Measurements from ENCODE around the gene CLDN15.
"Not testable (repeated sequence)": the region's sequence is repeated elsewhere in the genome, so short reads cannot be mapped to it uniquely, and the experiment has no call there.

Gene CLDN15

DNA sequence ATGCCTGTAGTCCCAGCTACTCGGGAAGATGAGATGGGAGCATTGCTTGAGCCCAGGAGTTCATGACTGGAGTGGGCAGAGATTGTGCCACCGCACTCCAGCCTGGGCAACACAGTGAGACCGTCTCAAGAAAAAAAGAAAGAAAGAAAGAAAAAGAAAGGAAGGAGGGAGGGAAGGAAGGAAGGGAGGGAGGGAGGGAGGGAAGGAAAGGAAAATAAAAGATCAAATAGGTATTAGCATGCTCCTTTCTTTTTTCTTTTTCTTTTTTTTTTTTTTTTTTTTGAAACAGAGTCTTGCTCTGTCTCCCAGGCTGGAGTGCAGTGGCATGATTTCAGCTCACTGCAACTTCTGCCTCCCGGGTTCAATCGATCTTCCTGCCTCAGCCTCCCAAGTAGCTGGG, 15.6 kb upstream of the CLDN15 start:
- Mint-ChIP-seq H3K36me3 (peaks cover 41% of the 10 kb centered on the region), H3K4me1 (peaks cover 25% of the 10 kb centered on the region), H3K4me3 (peak overlapping the region; percentile 98)
- H3K9me3 Mint-ChIP-seq; H3K27ac Mint-ChIP-seq; ATAC-seq; DNase-seq (ENCODE audit: low spot score in 2 of 2): not testable (repeated sequence)

DNA sequence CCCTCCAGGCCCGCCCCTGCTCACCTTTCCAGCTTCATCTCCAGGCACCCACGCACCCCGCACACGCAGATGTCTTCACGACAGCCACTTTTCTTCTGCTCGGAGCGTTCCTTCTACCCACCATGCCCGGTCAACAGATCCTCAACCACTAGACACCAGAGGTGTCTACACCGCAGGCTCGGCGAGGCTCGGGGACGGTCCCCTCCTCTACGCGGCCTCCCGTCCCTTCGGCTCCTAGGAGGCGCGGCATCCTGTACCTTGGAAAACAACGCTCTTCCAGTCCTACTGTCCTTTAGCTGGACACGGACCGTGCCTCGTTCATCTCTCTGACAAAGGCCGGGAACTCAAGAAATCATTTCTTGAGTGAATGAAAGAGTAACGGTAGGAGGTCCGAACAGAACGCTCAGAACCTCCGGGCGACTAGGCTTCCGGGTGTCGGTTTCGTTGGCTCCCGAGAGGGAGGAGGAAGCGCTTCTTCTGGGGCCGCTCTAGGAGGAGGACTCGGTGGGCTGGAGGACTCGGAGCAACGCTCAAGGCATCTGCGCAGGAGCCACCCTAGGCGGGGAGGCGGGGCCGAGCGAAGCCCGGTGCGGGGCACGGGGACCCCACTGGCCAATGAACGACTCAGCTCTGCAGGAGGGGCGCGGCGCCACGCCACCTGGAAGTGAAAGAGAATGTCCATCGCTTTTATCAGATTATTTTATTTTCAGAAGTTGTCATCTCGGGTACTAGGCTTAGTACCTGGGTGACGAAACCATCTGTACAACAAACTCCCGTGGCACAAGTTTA, 14.5 kb upstream of the CLDN15 start:
- peak; percentile 97 to 100 for DNase-seq (ENCODE audit: low spot score in 2 of 2)
- Mint-ChIP-seq H3K4me3 (peak overlapping the region; percentile 98), H3K27ac (peak overlapping the region; percentile 97), H3K4me1 (peaks cover 35% of the 10 kb centered on the region), H3K9me3 (no peaks in the 10 kb centered on the region), H3K36me3 (peaks cover 52% of the 10 kb centered on the region)
- ATAC-seq, result peak; percentile 99

GRCh38 chr7:101250324-101250723, 12.7 kb upstream of the CLDN15 start:
- no peaks in the 10 kb centered on the region for H3K9me3 Mint-ChIP-seq
- ATAC-seq (peak; percentile 2), DNase-seq (ENCODE audit: low spot score in 2 of 2) (no peak)
- H3K36me3 Mint-ChIP-seq, result peaks cover 63% of the 10 kb centered on the region
- H3K27ac Mint-ChIP-seq, result peak overlapping the region; percentile 97
- peak overlapping the region; percentile 98 for H3K4me3 Mint-ChIP-seq
- H3K4me1 Mint-ChIP-seq, result peaks cover 41% of the 10 kb centered on the region

- Mint-ChIP-seq H3K27ac (no peak overlapping the region), H3K4me1 (peaks cover 54% of the 10 kb centered on the region), H3K4me3 (no peak overlapping the region), H3K9me3 (no peaks in the 10 kb centered on the region), H3K36me3 (peaks cover 74% of the 10 kb centered on the region)
- DNase-seq (ENCODE audit: low spot score in 2 of 2) (no peak), ATAC-seq (no peak)
Measured at GRCh38 chr7:101248276-101248675, 10.7 kb upstream of the CLDN15 start.

- Mint-ChIP-seq H3K4me1 (peaks cover 44% of the 10 kb centered on the region), H3K27ac (peak overlapping the region; percentile 97), H3K36me3 (peaks cover 75% of the 10 kb centered on the region), H3K4me3 (peak overlapping the region; percentile 94), H3K9me3 (no peaks in the 10 kb centered on the region)
- DNase-seq (ENCODE audit: low spot score in 2 of 2) (no peak), ATAC-seq (no peak)
Measured at GRCh38 chr7:101245147-101245668, 7.6 kb upstream of the CLDN15 start.

DNA sequence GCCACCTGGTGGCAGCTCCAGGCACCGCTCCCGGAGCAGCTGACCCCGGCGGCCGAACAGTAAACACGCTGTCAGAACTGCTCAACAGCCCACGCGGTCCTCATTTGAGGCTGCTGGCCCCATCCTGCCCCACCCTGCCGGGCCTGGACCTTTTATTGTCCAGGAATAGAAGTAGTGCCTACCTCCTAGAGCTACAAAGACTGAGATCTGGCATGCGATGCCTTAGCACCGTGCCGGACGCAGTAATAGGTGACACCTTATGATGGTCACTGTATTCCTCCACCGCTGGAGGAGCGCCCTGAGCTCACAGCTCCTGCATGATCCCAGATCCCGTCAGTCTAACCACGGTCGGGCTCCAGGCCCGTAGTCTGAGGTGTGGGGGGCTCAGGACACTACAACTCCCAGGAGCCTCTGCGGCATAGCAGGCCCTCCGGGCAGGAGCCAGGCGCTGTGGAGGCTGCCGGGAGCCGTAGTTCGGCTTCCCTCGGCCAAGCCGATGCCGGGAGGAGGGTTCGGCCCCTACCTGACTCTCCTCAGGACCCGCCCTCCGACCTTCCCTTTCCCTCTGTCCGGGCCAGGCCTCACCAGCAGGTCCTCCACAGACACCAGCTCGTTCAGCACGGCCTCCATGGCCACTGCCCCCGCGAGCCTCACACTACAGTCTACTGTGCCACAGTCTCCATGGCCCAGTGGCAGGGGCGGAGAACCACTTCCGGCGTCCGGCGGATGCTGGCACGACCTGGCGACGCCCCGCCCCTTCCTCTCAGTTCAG, 7.0 kb upstream of the CLDN15 start, which contains the start of gene FIS1:
Gene FIS1, minus strand, starts transcription at position 707 of the 772 bp plus-strand sequence. Its CDS starts 77 bp downstream, at position 630.
- peak; percentile 97 for ATAC-seq
- H3K4me1 Mint-ChIP-seq, result peaks cover 39% of the 10 kb centered on the region
- H3K36me3 Mint-ChIP-seq, result peaks cover 75% of the 10 kb centered on the region

DNA sequence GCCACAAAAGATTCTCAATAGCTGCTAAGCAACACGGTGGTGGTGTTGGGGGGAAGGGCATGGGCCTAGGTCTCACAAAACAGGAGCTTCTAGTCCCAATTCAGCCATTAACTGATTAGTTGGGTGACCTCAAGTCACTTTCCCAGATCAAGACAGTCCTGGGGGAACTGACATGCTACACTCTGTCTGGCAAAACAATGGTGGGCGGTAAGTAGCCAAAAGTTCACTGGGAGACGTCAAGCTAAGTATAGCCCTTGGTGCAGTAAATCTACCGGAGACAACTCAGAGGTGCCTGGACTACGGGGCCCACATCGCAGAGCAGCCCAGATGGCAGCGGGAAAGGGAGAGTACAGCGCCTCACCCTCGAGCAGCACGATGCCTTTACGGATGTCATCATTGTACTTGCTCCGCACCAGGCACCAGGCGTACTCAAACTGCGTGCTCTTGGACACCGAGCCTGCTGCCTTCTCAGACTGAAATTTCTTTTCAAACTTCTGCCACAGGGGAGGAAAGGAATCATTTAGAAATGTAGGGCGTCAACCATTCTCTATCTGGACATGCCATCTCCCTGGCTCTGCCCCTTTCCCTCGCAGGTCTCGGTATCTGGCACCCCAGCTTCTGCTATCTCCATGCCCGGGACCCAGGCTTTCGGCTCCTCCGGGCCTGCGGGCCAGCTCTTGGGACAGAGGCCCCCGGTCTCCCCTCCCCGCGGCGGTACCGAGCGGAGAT, 6.2 kb upstream of the CLDN15 start:
- no peak for ATAC-seq
- H3K27ac Mint-ChIP-seq, result peak overlapping the region; percentile 97
- H3K4me3 Mint-ChIP-seq, result peak overlapping the region; percentile 94
- DNase-seq (ENCODE audit: low spot score in 2 of 2), result no peak
- H3K4me1 Mint-ChIP-seq, result peaks cover 39% of the 10 kb centered on the region
- H3K9me3 Mint-ChIP-seq, result no peaks in the 10 kb centered on the region
- H3K36me3 Mint-ChIP-seq, result peaks cover 75% of the 10 kb centered on the region

More for the DNA sequence above, 7.0 kb upstream of the CLDN15 start, which contains the start of gene FIS1:
- Mint-ChIP-seq H3K27ac (peak within 1 kb of the TSS; percentile 97), H3K4me3 (peak within 1 kb of the TSS; percentile 94), H3K9me3 (no peaks in the 10 kb centered on the region)
- peak; percentile 90 to 97 for DNase-seq (ENCODE audit: low spot score in 2 of 2)

GRCh38 chr7:101241443-101242349, 4.1 kb upstream of the CLDN15 start:
- H3K36me3 Mint-ChIP-seq, result peaks cover 64% of the 10 kb centered on the region
- no peak overlapping the region for H3K27ac Mint-ChIP-seq
- DNase-seq (ENCODE audit: low spot score in 2 of 2) (no peak), ATAC-seq (no peak)
- peaks cover 32% of the 10 kb centered on the region for H3K4me1 Mint-ChIP-seq
- H3K4me3 Mint-ChIP-seq, result no peak overlapping the region
- H3K9me3 Mint-ChIP-seq, result no peaks in the 10 kb centered on the region

- DNase-seq (ENCODE audit: low spot score in 2 of 2), result no peak
- peaks cover 63% of the 10 kb centered on the region for H3K36me3 Mint-ChIP-seq
- H3K4me1 Mint-ChIP-seq, result peaks cover 32% of the 10 kb centered on the region
- no peak overlapping the region for H3K4me3 Mint-ChIP-seq
- no peaks in the 10 kb centered on the region for H3K9me3 Mint-ChIP-seq
- H3K27ac Mint-ChIP-seq, result peak overlapping the region; percentile 65
- ATAC-seq, result no peak
Measured at GRCh38 chr7:101241015-101241363, 3.4 kb upstream of the CLDN15 start.

GRCh38 chr7:101240226-101241014, 2.8 kb upstream of the CLDN15 start:
- Mint-ChIP-seq H3K4me1 (peaks cover 27% of the 10 kb centered on the region), H3K27ac (peak overlapping the region; percentile 65), H3K9me3 (no peaks in the 10 kb centered on the region), H3K36me3 (peaks cover 57% of the 10 kb centered on the region), H3K4me3 (no peak overlapping the region)
- DNase-seq (ENCODE audit: low spot score in 2 of 2), result no peak
- no peak for ATAC-seq

DNA sequence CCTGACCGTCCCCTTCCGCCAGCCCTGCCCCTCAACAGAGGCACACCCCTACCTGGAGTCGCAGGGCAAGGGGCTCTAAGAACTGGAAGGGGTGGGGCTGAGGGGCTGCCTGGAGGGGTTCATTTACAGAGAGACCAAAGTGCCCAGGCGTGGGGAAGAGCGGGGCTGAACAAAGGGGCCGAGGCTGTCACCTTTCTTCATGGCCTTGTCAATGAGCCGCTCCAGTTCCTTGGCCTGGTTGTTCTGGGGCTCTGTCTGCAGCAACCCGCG, 2.3 kb upstream of the CLDN15 start:
- ATAC-seq (no peak), DNase-seq (ENCODE audit: low spot score in 2 of 2) (no peak)
- Mint-ChIP-seq H3K36me3 (peaks cover 52% of the 10 kb centered on the region), H3K4me1 (peaks cover 22% of the 10 kb centered on the region), H3K9me3 (no peaks in the 10 kb centered on the region), H3K4me3 (no peak overlapping the region), H3K27ac (no peak overlapping the region)

DNA sequence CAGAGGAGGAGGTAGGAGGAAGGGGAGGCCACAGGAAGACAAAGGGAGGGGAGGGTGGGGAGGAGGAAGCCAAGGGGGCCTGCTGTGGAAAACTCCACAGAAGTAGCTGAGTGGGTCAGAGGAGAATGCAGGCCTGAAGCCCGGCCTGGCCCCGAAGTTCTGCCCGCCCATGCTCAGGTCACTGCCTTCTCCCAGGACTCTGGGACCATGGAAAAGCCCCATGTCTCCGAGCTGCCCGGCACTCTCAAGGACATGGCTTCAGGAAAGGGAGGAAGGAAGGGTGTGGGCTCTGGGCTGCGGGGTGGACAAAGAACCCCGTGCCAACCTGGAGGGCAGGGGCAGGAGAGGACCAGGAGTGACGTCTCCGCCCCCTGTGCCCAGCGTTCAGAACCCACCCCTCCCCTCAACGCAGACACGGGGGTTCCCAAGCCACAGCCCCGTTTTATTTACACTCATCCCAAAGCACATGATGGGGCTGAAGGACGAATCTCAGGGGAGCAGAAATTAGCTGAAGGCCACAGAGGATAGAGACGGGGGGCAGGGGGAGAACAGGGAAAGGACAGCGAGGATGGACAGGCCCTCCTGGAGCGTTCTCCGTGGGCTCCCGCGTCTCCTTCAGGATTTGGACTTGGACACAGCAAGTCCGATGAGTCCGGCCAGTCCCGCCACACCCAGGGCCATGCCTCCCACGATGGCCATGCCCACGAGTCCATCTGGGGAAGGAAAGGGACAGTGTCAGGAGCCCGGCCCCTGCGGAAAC, 1.8 kb upstream of the CLDN15 start:
- Mint-ChIP-seq H3K36me3 (peaks cover 47% of the 10 kb centered on the region), H3K27ac (peak overlapping the region; percentile 52), H3K9me3 (no peaks in the 10 kb centered on the region), H3K4me3 (no peak overlapping the region), H3K4me1 (peaks cover 18% of the 10 kb centered on the region)
- DNase-seq (ENCODE audit: low spot score in 2 of 2) (no peak), ATAC-seq (no peak)

Measured in stimulated activated effector memory CD8-positive, alpha-beta T cell treated with anti-CD3 and anti-CD28 coated beads, Interleukin-12 subunit alpha, Interleukin-12 subunit beta, amount 100 ng/mL, for 72 hours (primary cell).